K562 (cell line): Measurements from ENCODE around the gene PYGB. TPM values are rescaled to one million over a fixed set of nuclear protein-coding genes. Genes with fewer than 3 reads are reported as not detected.

Source experiments
- ATAC-seq: fragments of 200-7000 bp; cut with Tn5 transposase; 3 replicates; pipeline ENCODE4 v1.9.1; 2020; ENCODE audit warnings: moderate library complexity
- BruUV-seq: library from RNA; stranded (reverse); fragments of 400-500 nt; replicated peaks from 2 replicates; lab custom pipeline; 2021; lab: Mats Ljungman, UMichigan
- CTCF ChIA-PET: fragments of 300-600 bp; formaldehyde crosslinking; extraction: SDS; loops from one replicate; lab custom pipeline; 2021; ENCODE audit warnings: low intra/inter-chr PET ratio; lab: Yijun Ruan, JAX
- POLR2A ChIA-PET: fragments of 300-600, 350-650 bp; sonication (Branson Sonifier 250); formaldehyde crosslinking; extraction: SDS; loops from one replicate; lab custom pipeline; 2021; ENCODE audit warnings: antibody characterized with exemption, inconsistent platforms; lab: Yijun Ruan, JAX
- DNase-seq, 4 experiments: peaks; one replicate each; pipeline versions ENCODE4 v3.0.0 to v3.0.0-alpha.2; 2011 to 2018; ENCODE audit warnings: low spot score in 3 of 4, mixed read lengths in 3 of 4; ENCODE audit errors: extremely low read depth in 1 of 4
- FAIRE-seq: peaks from 2 replicates; lab custom pipeline; 2011; peaks lifted over from hg19 to GRCh38; lab: Jason Lieb, UNC
- H2AFZ ChIP-seq: 2 replicates; pipeline ENCODE4 v1.6.0; 2011; ENCODE audit warnings: low read depth, low read length, control low read depth, inconsistent platforms
- H3K27ac ChIP-seq: fragments of 200-600 bp; 3 replicates; pipeline ENCODE4 v1.8.0; 2011; ENCODE audit warnings: low read depth, mild to moderate bottlenecking, control low read depth, inconsistent platforms, low read length, moderate library complexity, mixed read lengths; ENCODE audit errors: extremely low read depth
- H3K27me3 ChIP-seq, 2 experiments: fragments of 300-600 bp in 1 of 2; 2 replicates in 1 of 2; 3 replicates in 1 of 2; pipeline versions ENCODE4 v1.6.0 to v1.8.0; 2011; ENCODE audit warnings: inconsistent platforms in 2 of 2, low read length in 2 of 2, mild to moderate bottlenecking in 1 of 2, mixed read lengths in 1 of 2, moderate library complexity in 1 of 2; ENCODE audit not compliant: control insufficient read depth in 2 of 2, insufficient read depth in 2 of 2
- H3K36me3 ChIP-seq: fragments of 300-600 bp; 3 replicates; pipeline ENCODE4 v1.8.0; 2011; ENCODE audit warnings: mild to moderate bottlenecking, low read length, inconsistent platforms; ENCODE audit not compliant: control insufficient read depth, insufficient read depth
- H3K4me1 ChIP-seq, 2 experiments: fragments of 200-600 bp in 1 of 2; replicated peaks in 1 of 2; 2 replicates in 1 of 2; 3 replicates in 1 of 2; pipeline versions ENCODE4 v1.5.1 to v1.8.0; 2011; ENCODE audit warnings: inconsistent platforms in 2 of 2, low read length in 2 of 2, mild to moderate bottlenecking in 1 of 2, mixed read lengths in 1 of 2, moderate library complexity in 1 of 2; ENCODE audit not compliant: control insufficient read depth in 2 of 2, insufficient read depth in 2 of 2
- H3K4me2 ChIP-seq: 2 replicates; pipeline ENCODE4 v1.6.1; 2011; ENCODE audit warnings: low read length, control low read depth, inconsistent platforms, mixed read lengths; ENCODE audit not compliant: insufficient read depth
- H3K4me3 ChIP-seq: fragments of 200-600 bp; sonication (generic), shearing (Covaris generic); 2 replicates; pipeline ENCODE4 v1.5.1; 2016; ENCODE audit warnings: control low read depth, inconsistent platforms
- H3K79me2 ChIP-seq: fragments of 200-600 bp; 3 replicates; pipeline ENCODE4 v1.8.0; 2011; ENCODE audit warnings: low read length, inconsistent platforms; ENCODE audit not compliant: control insufficient read depth, insufficient read depth
- H3K9ac ChIP-seq, 2 experiments: 2 replicates each; pipeline versions ENCODE4 v1.6.0 to v1.6.1; 2011; ENCODE audit warnings: low read depth in 2 of 2, low read length in 2 of 2, control low read depth in 1 of 2, inconsistent platforms in 1 of 2, mild to moderate bottlenecking in 1 of 2, mixed read lengths in 1 of 2; ENCODE audit not compliant: insufficient read depth in 1 of 2
- H3K9me1 ChIP-seq: one replicate; pipeline ENCODE4 v1.6.0; 2011; ENCODE audit warnings: inconsistent platforms, mild to moderate bottlenecking, low read length, moderate library complexity; ENCODE audit not compliant: control insufficient read depth, insufficient read depth
- H3K9me3 ChIP-seq: replicated peaks from 2 replicates; pipeline ENCODE4 v1.5.1; 2011; ENCODE audit warnings: low read depth, low read length, inconsistent platforms; ENCODE audit not compliant: control insufficient read depth, insufficient read depth
- H4K20me1 ChIP-seq: replicated peaks from 2 replicates; pipeline ENCODE4 v1.6.1; 2011; ENCODE audit warnings: low read length, inconsistent platforms, mixed read lengths; ENCODE audit not compliant: control insufficient read depth, insufficient read depth
- DMBX1 ChIP-seq: fragments of 250-450 bp; sonication (Bioruptor Pico); IDR thresholded peaks from 2 replicates; pipeline ENCODE4 v1.8.0; 2022; ENCODE audit warnings: inconsistent platforms, mild to moderate bottlenecking, moderate library complexity, borderline replicate concordance
- NFE2 ChIP-seq: IDR thresholded peaks from 2 replicates; pipeline ENCODE4 v1.6.1; 2014; ENCODE audit warnings: antibody characterized with exemption, low read depth
- RAD21 ChIP-seq, 2 experiments: fragments of 250-450 bp in 1 of 2; fragments of 450-650 bp in 1 of 2; sonication (Bioruptor Pico) in 1 of 2; formaldehyde crosslinking in 1 of 2; IDR thresholded peaks in 1 of 2; conservative IDR thresholded peaks in 1 of 2; 2 replicates each; pipeline versions ENCODE4 v1.4.0 to v1.8.0; 2020 to 2022; ENCODE audit warnings: mild to moderate bottlenecking in 2 of 2, moderate library complexity in 1 of 2
- U2AF2 ChIP-seq: fragments of 200-400 bp; formaldehyde crosslinking; optimal IDR thresholded peaks from 2 replicates; pipeline ENCODE3; 2017; ENCODE audit warnings: low read depth, mild to moderate bottlenecking, low read length
- ZNF23 ChIP-seq: fragments of 250-450 bp; sonication (Bioruptor Pico); IDR thresholded peaks from 2 replicates; pipeline ENCODE4 v1.4.0; 2020; ENCODE audit warnings: mild to moderate bottlenecking
- ZNF507 ChIP-seq: conservative IDR thresholded peaks from 2 replicates; pipeline ENCODE4 v1.6.1; 2017; ENCODE audit warnings: missing genetic modification characterization, missing compliant biosample characterization
- ZNF77 ChIP-seq: fragments of 250-450 bp; sonication (Bioruptor Pico); IDR thresholded peaks from 2 replicates; pipeline ENCODE4 v1.5.0; 2020
- WGBS: fragments of 100-300 bp; shearing (Covaris generic); methylation state at CpG from one replicate; pipeline ENCODE4 v1.1.6; 2016; ENCODE audit warnings: low coverage, mixed read lengths; ENCODE audit not compliant: insufficient coverage; ENCODE audit errors: missing lambda C conversion rate; 5-methylcytosine and 5-hydroxymethylcytosine counted together
- in situ Hi-C: fragments of 300-500 bp; cut with MboI; formaldehyde crosslinking; loops from 4 replicates; pipeline ENCODE4 v1.15.0; 2018; ENCODE audit warnings: inconsistent platforms, mixed read lengths
- intact Hi-C: fragments of 100-400 bp; cut with micrococcal nuclease; formaldehyde crosslinking; loops from 2 replicates; pipeline ENCODE4 v1.14.2; 2022
- polyA plus RNA-seq, 8 experiments: library from polyadenylated mRNA; depleted of rRNA in 4 of 8; stranded (reverse) in 5 of 8; unstranded in 3 of 8; fragments of >200 nt; fragmentation: Nextera tagmentation in 2 of 8; fragmentation: Illumina TruSeq in 1 of 8; extraction: Ambion mirVana in 2 of 8; extraction: Trizol in 1 of 8; gene quantifications; 2 replicates each; pipeline versions ENCODE4 v1.2.1 to v1.2.3, GENCODE V29; 2011 to 2014; ENCODE audit warnings: inconsistent platforms in 1 of 8, missing spikeins in 1 of 8
- total RNA-seq, 7 experiments: library from RNA; depleted of rRNA in 6 of 7; stranded (reverse); fragments of >200 nt in 6 of 7; fragmentation: Illumina TruSeq in 2 of 7; extraction: Trizol in 2 of 7; gene quantifications; 2 replicates each; pipeline versions ENCODE4 v1.2.1 to v1.2.3, GENCODE V29; 2011 to 2021; ENCODE audit warnings: low replicate concordance in 1 of 7
- TF ChIP-seq, protein P1 (sequence below): sonication (generic); formaldehyde crosslinking; IDR thresholded peaks from 2 replicates; pipeline ENCODE4 v1.9.0; 2022; ENCODE audit warnings: mild to moderate bottlenecking, missing genetic modification reagents

The PYGB gene
- total and polyA plus RNA-seq, 9 of the 15 experiments (the other 6 are each of a cell fraction or from before 2014, with no cell fraction given) = 0.34 to 18.0 (median 9.8) TPM

GRCh38 chr20:25299806-25300205 lies 51.9 kb downstream of the PYGB start:
- TF ChIP-seq ZNF507 = no peak
- TF ChIP-seq, protein P1, sequence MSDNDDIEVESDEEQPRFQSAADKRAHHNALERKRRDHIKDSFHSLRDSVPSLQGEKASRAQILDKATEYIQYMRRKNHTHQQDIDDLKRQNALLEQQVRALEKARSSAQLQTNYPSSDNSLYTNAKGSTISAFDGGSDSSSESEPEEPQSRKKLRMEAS = no peak
- TF ChIP-seq ZNF77 (CRISPR knock-in tag) = no peak
- TF ChIP-seq U2AF2 = no peak
- no peak for TF ChIP-seq DMBX1 (CRISPR knock-in tag)
- TF ChIP-seq NFE2 = no peak
- TF ChIP-seq ZNF23 (CRISPR knock-in tag) = no peak
- 0 out of 4 replicates have a peak, but pooled peaks of 1 of the 2 experiments have one; percentile 4 for TF ChIP-seq RAD21 (CRISPR knock-in tag; conservative IDR thresholded peaks at IDR 0.05 in 1 of 2, IDR thresholded peaks at IDR 0.05 in 1 of 2)
- Histone ChIP-seq H3K9me3 (no peaks in the 10 kb centered on the region), H3K4me3 (no peak overlapping the region), H3K4me1 (peaks cover 0 to 9% of the 10 kb centered on the region in 2 experiments; a peak in 3 of 5 replicates), H3K79me2 (no peaks in the 10 kb centered on the region), H2AFZ (no peak overlapping the region), H3K27ac (no peak overlapping the region), H3K9me1 (no peaks in the 10 kb centered on the region), H3K36me3 (peaks cover 6% of the 10 kb centered on the region; the same call in 1 of the 3 replicates), H3K4me2 (no peak overlapping the region), H3K27me3 (no peaks in the 10 kb centered on the region), H3K9ac (no peak overlapping the region), H4K20me1 (no peaks in the 10 kb centered on the region)
- ChIA-PET CTCF (no interaction called here), POLR2A (interaction anchor here (0.5 to 1.5 kb wide), 4 partner anchors 9 to 116 kb away, joined by 4 to 7 read pairs (median 4); no protein-coding TSS in a partner anchor)
- BruUV-seq = no TSS peak
- peak; percentile 22; the same call in 2 of the 3 replicates for ATAC-seq
- in situ Hi-C loops (loop anchor here (5.0 kb wide), 1 partner anchor 107 kb away; the partner anchor contains the start of gene GINS1), intact Hi-C loops (loop anchor here (10.0 kb wide), 1 partner anchor 305 kb away; the partner anchor contains the start of gene APMAP)
- DNase-seq = peak in 1 of 4 experiments; percentile 6
- FAIRE-seq = no peak
- WGBS = 46% methylated on average over 8 of the region's 9 CpGs
